Measurements from ENCODE around the gene SOAT1. TPM values are rescaled to one million over a fixed set of nuclear protein-coding genes. Genes with fewer than 3 reads are reported as not detected.
"Not testable (repeated sequence)": the region's sequence is repeated elsewhere in the genome, so short reads cannot be mapped to it uniquely, and the experiment has no call there.

Gene SOAT1
- 10 to 100 TPM; 36.9 to 57.9 (median 51.3) TPM for total RNA-seq
- 26.8 TPM for total RNA-seq (2013)

- intact Hi-C loops (cut with micrococcal nuclease) = loop anchor here (1.0 to 5.0 kb wide), 4 partner anchors 73 to 266 kb away; partner anchors contain the start of gene FAM20B
- DNase-seq (peak; percentile 93 to 95), ATAC-seq (peak; percentile 95 to 99 (median 98))
- Mint-ChIP-seq H3K4me3 (peak within 1 kb of the TSS; percentile 98), H3K27ac (peak within 1 kb of the TSS; percentile 85 to 97), H3K27me3 (ENCODE audit: low read depth in 2 of 2) (no peaks in the 10 kb centered on the region), H3K36me3 (no peaks in the 10 kb centered on the region), H3K9me3 (no peaks in the 10 kb centered on the region), H3K4me1 (peaks cover 40 to 46% of the 10 kb centered on the region in 2 donors)
- peak within 1 kb of the TSS; percentile 93 for H3K27ac ChIP-seq (ENCODE audit: low read length)
- H3K4me3 ChIP-seq (ENCODE audit: low read length) = peak within 1 kb of the TSS; percentile 92
- WGBS (ENCODE audit: insufficient coverage) = under 1% methylated on average over 71 of the region's 71 CpGs
- H3K9me3 ChIP-seq (ENCODE audit: control insufficient read depth, insufficient read depth, low read length) = no peaks in the 10 kb centered on the region
- no peaks in the 10 kb centered on the region for H3K27me3 ChIP-seq (ENCODE audit: control insufficient read depth, insufficient read depth, low read length)
- no peaks in the 10 kb centered on the region for H3K36me3 ChIP-seq (ENCODE audit: control insufficient read depth, insufficient read depth, low read length)
- H3K4me1 ChIP-seq (ENCODE audit: control insufficient read depth, insufficient read depth, low read length) = peaks cover 28% of the 10 kb centered on the region
- TF ChIP-seq, protein P1, sequence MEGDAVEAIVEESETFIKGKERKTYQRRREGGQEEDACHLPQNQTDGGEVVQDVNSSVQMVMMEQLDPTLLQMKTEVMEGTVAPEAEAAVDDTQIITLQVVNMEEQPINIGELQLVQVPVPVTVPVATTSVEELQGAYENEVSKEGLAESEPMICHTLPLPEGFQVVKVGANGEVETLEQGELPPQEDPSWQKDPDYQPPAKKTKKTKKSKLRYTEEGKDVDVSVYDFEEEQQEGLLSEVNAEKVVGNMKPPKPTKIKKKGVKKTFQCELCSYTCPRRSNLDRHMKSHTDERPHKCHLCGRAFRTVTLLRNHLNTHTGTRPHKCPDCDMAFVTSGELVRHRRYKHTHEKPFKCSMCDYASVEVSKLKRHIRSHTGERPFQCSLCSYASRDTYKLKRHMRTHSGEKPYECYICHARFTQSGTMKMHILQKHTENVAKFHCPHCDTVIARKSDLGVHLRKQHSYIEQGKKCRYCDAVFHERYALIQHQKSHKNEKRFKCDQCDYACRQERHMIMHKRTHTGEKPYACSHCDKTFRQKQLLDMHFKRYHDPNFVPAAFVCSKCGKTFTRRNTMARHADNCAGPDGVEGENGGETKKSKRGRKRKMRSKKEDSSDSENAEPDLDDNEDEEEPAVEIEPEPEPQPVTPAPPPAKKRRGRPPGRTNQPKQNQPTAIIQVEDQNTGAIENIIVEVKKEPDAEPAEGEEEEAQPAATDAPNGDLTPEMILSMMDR (IDR thresholded peaks at IDR 0.05) = peak; percentile 8
Measured at GRCh38 chr1:179293340-179294327, at the start of gene SOAT1. Gene SOAT1 (plus strand): TSS chr1:179293797. CDS start chr1:179302685, 8,888 bp downstream.

DNA sequence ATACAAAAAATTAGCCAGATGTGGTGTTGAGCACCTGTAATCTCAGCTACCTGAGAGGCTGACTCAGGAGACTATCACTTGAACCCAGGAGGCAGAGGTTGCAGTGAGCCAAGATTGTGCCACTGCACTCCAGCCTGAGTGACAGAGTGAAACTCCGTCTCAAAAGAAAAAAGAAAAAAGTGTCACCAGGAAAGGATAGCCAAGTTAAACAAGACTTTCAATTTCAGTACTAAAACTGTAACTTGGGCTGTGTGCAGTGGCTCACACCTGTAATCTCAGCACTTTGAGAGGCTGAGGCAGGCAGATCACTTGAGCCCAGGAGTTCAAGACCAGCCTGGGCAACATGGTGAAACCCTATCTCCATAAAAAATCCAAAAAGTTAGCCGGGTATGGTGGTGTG is 48.2 kb upstream of the SOAT1 start:
- H3K4me1 ChIP-seq (ENCODE audit: control insufficient read depth, insufficient read depth, low read length); H3K27ac ChIP-seq (ENCODE audit: low read length); intact Hi-C loops (cut with micrococcal nuclease); H3K27me3 ChIP-seq (ENCODE audit: control insufficient read depth, insufficient read depth, low read length); ATAC-seq; H3K36me3 Mint-ChIP-seq; H3K9me3 Mint-ChIP-seq; H3K27me3 Mint-ChIP-seq (ENCODE audit: low read depth in 2 of 2); H3K9me3 ChIP-seq (ENCODE audit: control insufficient read depth, insufficient read depth, low read length); H3K36me3 ChIP-seq (ENCODE audit: control insufficient read depth, insufficient read depth, low read length); H3K4me3 ChIP-seq (ENCODE audit: low read length); DNase-seq; H3K4me1 Mint-ChIP-seq; H3K27ac Mint-ChIP-seq; H3K4me3 Mint-ChIP-seq: not testable (repeated sequence)
- WGBS (ENCODE audit: insufficient coverage) = 84% methylated on average over 2 of the region's 2 CpGs

DNA sequence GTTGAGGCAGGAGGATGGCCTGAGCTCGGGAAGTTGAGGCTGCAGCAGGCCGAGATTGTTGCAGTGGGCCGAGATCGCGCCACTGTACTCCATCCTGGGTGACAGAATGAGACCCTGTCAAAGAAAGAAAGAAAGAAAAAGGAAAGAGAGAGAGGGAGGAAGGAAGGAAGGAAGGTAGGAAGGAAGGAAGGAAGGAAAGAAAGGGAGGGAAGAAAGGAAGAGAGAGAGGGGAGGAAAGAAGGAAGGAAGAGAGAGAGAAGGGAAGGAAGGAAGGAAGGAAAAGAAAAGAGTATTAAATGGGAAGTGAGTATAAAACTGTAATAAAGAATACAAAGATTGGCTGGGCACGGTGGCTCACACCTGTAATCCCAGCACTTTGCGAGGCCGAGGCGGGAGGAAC is 45.7 kb upstream of the SOAT1 start:
- Mint-ChIP-seq H3K27ac (no peak overlapping the region), H3K9me3 (no peaks in the 10 kb centered on the region), H3K36me3 (no peaks in the 10 kb centered on the region), H3K27me3 (ENCODE audit: low read depth in 2 of 2) (no peaks in the 10 kb centered on the region), H3K4me3 (no peak overlapping the region), H3K4me1 (no peaks in the 10 kb centered on the region)
- Histone ChIP-seq H3K9me3 (ENCODE audit: control insufficient read depth, insufficient read depth, low read length) (no peaks in the 10 kb centered on the region), H3K4me3 (ENCODE audit: low read length) (no peak overlapping the region), H3K4me1 (ENCODE audit: control insufficient read depth, insufficient read depth, low read length) (no peaks in the 10 kb centered on the region), H3K36me3 (ENCODE audit: control insufficient read depth, insufficient read depth, low read length) (no peaks in the 10 kb centered on the region), H3K27ac (ENCODE audit: low read length) (no peak overlapping the region), H3K27me3 (ENCODE audit: control insufficient read depth, insufficient read depth, low read length) (no peaks in the 10 kb centered on the region)
- WGBS (ENCODE audit: insufficient coverage) = 93% methylated on average over 9 of the region's 9 CpGs
- TF ChIP-seq, protein P1 (IDR thresholded peaks at IDR 0.05) = no peak
- intact Hi-C loops (cut with micrococcal nuclease) = no loop called here
- no peak for ATAC-seq
- DNase-seq = no peak

DNA sequence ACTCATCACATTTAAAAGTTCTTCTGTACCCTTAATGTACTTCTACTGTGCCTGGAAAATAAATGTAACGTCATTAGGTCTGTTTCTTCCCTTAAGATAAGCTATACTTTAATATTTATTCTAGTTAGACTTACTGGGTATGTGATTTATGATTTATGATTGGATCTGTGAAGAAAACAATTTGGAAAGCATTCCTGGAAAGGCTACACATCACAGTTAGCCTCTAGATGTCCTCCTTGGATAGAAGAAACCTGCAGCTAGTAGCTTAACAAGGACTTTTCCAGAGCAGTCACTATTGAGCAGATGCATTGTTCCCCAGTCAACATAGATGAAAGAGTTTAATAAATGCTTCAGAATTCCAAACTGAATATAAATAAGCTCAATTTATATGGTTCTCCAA is 41.9 kb upstream of the SOAT1 start:
- no peak overlapping the region for H3K4me3 Mint-ChIP-seq
- no peaks in the 10 kb centered on the region for H3K9me3 ChIP-seq (ENCODE audit: control insufficient read depth, insufficient read depth, low read length)
- H3K9me3 Mint-ChIP-seq = no peaks in the 10 kb centered on the region
- intact Hi-C loops (cut with micrococcal nuclease) = loop anchor here (1.0 kb wide), 1 partner anchor 118 kb away; no protein-coding TSS in a partner anchor
- TF ChIP-seq, protein P1 (IDR thresholded peaks at IDR 0.05) = no peak
- no peak overlapping the region for H3K4me3 ChIP-seq (ENCODE audit: low read length)
- H3K27me3 ChIP-seq (ENCODE audit: control insufficient read depth, insufficient read depth, low read length) = no peaks in the 10 kb centered on the region
- H3K36me3 ChIP-seq (ENCODE audit: control insufficient read depth, insufficient read depth, low read length) = no peaks in the 10 kb centered on the region
- H3K27me3 Mint-ChIP-seq (ENCODE audit: low read depth in 2 of 2) = no peaks in the 10 kb centered on the region
- ATAC-seq = no peak
- H3K36me3 Mint-ChIP-seq = no peaks in the 10 kb centered on the region
- no peaks in the 10 kb centered on the region for H3K4me1 Mint-ChIP-seq
- WGBS (ENCODE audit: insufficient coverage) = no CpG with 5 or more reads among the region's 1 CpG
- H3K4me1 ChIP-seq (ENCODE audit: control insufficient read depth, insufficient read depth, low read length) = no peaks in the 10 kb centered on the region
- peak in 1 of 2 donors; percentile 48 for DNase-seq
- no peak overlapping the region for H3K27ac Mint-ChIP-seq
- H3K27ac ChIP-seq (ENCODE audit: low read length) = no peak overlapping the region

All from natural killer cell (primary cell).